ENCODE data around the gene EML4.

- TF ChIP-seq CTCF (IDR thresholded peaks at IDR 0.05; ENCODE audit: insufficient read depth, low read length) (no peak), POLR2AphosphoS5 (IDR thresholded peaks at IDR 0.05; ENCODE audit: low read depth) (no peak), REST (IDR thresholded peaks at IDR 0.05; ENCODE audit: insufficient replicate concordance, low read depth) (no peak)
These were observed 51.4 kb downstream of the EML4 start for GRCh38 chr2:42220566-42220965.
